GM18909 (cell line): ENCODE data around the gene TGFB1.

Experiments
- ATAC-seq: cut with Tn5 transposase; IDR thresholded peaks from one replicate; pipeline ENCODE4 v1.9.1; 2021; ENCODE audit warnings: mild to moderate bottlenecking; ENCODE audit not compliant: unreplicated experiment, poor library complexity

Gene TGFB1

DNA sequence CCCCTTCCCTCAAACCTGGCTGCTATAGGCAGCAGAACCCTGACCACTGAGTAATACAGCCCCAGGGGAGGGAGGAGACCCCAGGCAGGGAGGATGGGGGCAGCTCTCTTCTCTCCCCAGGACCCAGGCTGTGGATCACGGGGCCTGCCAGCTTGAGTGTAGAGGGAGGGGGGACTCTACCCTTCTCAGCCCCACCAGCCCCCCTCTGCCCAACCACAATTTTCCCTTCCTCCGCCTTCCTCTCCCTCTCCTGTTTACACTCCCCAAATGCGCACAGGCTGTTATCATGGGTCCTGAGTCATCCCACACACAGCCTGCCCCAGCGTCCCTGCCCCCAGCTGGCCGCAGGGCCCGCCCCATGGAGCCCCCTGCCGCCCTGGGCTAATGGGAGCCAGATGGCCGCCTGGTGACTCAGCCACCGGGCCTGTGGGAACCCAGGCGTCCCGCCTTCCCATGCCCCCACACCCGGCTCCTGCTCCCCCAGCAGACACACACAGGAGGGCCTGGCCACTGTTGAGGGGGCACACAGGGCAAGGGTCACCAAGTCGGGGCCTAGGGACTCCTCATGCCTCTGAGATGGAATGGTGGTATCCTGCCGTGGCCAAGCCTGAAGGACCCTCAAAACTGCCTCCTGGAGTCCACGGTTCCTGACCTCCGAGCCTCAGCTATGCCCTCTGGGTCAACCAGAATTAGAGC is 30.1 kb downstream of the TGFB1 start:
- no peak for ATAC-seq

DNA sequence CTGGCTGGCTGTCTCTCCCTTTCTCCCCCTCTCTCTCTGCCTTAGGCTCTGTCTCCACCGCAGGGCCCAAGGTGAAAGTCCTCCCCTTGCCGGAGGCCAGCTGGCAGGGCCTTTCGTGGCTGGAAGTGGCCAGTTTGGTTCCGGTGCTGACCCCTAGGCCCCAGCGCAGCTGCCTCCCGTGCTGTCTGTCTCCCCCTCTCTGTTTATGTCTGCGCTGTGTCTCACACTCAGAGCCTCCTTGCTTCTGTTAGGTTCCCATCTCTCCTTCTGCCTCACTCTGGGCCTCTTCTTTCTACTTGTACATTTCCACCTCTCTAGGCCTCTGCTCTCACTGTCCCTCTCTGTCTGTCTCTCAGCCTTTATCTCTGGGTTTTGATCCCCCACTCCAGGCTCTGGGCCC is 30.7 kb downstream of the TGFB1 start:
- no peak for ATAC-seq

DNA sequence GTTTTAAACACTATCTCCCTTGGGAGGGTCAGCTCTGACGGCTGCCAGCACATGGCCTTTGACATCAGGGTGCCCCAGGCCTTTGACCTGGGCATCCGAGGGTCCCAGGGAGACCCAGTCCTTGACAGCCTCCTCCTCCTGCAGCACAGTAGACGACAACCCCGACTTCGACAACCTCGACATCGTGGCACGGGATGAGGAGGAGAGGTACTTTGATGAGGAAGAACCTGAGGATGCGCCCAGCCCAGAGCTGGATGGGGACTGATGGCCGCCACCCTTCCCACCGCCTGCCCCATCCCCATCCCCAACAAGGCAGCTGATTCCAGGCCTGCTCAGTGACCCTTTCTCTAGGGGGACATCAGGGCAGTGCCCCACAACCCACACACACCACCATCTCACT is 31.3 kb downstream of the TGFB1 start:
- ATAC-seq = no peak

DNA sequence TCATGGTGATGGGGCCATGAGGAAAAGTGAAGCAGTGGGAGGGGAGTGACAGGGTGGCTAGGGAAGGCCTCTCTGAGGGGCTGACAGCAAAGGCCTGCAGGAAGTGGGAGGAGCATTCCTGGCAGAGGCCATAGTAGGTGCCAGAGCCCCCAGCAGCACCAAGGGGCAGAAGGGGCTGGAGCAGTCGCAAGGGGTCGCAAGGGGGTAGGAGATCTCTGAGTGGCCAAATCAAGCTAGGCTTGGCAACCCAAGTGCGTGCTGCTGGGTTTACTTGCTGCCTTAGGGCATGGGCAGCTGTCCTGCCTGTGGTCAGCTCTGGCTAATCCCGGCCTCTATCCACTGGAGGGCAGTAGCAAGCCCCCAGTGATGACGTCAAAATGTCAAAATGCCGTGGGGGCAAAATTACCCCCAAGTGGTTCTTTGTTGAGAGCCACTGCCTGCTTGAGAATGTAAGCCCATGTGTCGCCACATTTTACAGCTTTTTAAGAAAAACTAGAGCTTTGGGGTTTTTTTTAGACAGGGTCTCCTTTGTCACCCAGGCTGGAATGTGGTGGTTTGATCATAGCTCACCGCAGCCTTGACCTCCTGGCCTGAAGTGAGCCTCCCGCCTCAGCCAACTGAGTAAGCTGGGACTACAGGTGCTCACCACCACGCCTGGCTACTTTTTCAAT is 32.0 kb downstream of the TGFB1 start:
- ATAC-seq = no peak

DNA sequence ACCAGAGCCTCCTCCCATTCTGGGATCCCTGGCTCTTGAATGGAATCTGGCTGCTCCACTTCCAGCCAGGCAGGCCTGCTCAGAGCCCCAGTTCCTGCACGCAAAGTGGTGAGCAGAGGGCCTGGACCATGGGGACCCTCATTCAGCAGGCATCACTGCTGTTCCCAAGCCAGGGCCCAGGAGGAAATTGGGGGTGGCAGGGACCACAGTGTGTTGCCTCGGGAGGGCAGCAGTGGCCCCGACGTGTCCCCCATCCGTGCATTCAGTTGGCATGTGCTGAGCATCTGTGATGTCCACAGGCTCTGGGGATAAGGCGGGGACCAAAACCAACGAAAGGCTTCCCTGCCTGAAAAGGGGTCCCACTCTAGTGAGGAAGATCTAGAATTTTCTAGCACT is 32.5 kb downstream of the TGFB1 start:
- ATAC-seq = no peak

DNA sequence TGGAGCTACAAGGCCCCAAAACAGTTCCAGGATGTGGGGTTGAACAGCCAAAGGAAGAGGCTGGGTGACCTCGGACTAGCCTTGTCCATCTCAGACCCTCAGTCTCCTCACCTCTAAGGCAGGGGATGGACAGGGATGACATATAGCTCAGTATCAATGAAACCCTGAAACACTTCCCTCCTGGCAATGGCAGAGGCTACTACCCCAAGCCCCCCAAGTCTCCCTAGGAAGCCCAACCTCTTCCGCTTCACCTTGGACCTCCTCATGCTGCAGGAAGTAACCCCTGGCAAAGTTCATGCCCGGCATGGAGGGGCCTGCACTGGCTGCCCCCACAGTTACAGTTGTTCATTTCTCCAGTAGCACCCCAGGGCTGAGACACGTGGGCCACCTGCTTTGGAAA is 33.2 kb downstream of the TGFB1 start:
- no peak for ATAC-seq

DNA sequence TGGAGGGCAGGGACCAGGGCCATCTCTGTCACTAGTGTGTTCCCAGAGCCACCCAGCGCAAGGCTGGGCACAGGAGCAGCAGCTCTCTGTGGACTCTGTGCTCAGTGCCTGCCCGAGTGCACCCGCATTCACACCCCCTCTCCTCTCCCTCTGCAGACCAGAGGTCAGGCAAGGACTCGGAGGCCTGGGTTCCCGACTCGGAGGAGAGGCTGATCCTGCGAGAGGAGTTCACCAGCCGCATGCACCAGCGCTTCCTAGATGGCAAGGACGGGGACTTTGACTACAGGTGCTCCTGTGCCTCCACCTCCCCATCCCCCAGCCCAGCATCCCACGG is 33.6 kb downstream of the TGFB1 start:
- no peak for ATAC-seq

DNA sequence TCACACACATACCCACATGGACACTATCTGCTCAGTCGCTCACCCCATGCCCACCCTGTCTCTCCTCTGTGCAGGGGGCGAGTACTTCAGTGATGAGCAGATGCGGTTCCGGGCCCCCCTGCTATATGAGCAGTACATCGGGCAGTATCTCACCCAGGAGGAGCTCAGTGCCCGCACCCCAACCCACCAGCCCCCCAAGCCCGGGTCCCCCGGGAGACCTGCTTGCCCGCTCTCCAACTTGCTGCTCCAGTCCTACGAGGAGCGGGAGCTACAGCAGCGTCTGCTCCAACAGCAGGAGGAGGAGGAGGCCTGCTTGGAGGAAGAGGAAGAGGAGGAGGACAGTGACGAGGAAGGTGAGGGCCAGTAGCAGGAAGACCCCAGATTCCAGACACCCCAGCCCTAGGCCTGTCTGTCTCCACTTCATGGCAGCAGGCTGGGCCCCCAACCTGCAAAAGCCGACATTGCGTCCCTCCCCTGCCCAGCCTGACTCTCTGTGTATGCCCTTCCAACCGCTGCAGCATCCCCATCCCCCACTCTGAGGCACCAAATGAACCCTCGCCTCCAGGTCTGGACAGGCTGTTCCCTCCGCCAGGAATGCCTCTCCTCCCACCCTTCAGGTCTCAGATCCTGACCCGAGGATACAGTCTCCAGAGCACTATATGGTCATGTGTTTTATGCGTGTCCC is 34.1 kb downstream of the TGFB1 start:
- no peak for ATAC-seq

DNA sequence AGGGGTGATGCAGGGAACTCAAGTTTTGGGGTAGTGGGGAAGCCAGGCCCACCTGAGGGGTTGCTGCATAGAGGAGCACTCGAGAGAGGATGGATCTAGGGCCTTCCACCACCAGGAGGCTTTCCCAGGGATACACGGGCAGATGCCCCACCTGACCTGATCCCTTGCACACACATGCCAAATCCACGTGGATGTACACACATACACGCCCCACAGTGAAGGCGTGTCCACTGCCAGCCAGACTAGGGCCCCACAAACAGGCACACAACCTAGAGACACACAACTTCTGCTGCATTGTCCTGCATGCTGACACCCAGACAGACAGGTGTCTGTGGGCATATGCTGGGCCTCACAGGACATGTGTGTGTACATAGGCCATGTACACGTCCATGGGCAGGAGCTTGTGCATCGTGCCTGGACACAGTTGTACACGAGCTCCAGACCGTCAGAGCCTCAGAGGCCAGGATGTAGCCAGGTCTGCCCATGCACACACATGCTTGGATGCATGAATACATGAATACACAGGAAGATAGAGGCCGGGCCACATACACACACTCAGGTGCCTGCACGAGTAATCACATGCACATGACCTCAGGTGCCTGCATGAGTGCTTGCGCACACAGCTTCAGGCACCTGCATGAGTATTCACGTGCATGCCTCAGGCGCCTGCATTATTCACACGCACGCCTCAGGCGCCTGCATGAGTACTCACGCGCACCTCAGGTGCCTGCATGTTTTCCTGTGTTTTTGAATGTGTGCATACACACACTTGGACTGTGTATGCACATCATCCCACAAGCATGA is 34.8 kb downstream of the TGFB1 start:
- ATAC-seq = no peak

DNA sequence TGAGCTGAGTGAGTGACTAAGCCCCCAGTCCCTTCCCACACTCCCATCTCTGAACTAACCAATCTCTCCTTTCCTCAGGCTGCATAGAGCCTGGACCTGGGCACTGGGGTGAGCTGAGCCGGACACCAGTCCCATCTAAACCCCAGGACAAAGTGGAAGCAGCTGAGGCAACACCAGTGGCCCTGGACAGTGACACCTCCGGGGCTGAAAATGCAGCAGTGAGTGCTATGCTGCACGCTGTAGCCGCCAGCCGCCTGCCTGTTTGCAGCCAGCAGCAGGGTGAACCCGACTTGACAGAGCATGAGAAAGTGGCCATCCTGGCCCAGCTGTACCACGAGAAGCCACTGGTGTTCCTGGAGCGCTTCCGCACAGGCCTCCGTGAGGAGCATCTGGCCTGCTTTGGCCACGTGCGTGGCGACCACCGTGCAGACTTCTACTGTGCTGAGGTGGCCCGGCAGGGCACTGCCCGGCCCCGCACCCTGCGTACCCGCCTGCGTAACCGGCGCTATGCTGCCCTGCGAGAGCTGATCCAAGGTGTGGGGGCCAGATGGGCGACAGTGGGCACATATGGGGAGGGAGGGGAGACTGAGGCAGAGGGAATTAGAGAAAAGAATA is 37.3 kb downstream of the TGFB1 start:
- no peak for ATAC-seq

DNA sequence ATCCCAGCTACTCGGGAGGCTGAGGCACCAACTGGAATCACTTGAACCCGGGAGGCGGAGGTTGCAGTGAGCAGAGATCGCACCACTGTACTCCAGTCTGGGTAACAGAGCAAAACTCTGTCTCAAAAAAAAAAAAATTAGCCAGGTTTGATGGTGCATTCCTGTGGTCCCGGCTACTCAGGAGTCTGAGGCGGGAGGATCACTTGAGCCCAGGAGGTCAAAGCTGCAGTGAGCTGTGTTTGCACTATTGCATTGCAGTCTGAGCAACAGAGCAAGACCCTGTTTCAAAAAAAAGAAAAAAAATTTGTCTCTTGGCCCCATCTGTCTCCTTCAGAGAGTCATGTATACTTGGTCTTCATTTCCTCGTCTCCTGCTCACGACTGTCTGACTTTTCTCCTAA is 42.1 kb downstream of the TGFB1 start:
- ATAC-seq = no peak

DNA sequence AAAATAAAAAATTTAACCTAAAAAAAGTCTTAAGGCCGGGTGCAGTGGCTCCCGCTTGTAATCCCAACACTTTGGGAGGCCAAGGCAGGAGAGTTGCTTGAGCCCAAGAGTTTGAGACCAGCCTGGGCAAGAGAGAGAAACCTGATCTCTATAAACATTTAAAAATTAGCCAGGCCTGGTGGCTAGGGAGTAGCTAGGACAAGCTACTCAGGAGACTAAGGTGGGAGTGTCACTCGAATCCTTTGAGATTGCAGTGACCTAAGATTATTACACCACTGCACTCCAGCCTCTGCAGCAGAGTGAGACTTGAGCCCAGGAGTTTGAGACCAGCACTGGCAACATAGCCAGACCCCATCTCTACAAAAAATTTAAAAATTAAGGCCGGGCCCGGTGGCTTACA is 42.6 kb downstream of the TGFB1 start:
- ATAC-seq = no peak

DNA sequence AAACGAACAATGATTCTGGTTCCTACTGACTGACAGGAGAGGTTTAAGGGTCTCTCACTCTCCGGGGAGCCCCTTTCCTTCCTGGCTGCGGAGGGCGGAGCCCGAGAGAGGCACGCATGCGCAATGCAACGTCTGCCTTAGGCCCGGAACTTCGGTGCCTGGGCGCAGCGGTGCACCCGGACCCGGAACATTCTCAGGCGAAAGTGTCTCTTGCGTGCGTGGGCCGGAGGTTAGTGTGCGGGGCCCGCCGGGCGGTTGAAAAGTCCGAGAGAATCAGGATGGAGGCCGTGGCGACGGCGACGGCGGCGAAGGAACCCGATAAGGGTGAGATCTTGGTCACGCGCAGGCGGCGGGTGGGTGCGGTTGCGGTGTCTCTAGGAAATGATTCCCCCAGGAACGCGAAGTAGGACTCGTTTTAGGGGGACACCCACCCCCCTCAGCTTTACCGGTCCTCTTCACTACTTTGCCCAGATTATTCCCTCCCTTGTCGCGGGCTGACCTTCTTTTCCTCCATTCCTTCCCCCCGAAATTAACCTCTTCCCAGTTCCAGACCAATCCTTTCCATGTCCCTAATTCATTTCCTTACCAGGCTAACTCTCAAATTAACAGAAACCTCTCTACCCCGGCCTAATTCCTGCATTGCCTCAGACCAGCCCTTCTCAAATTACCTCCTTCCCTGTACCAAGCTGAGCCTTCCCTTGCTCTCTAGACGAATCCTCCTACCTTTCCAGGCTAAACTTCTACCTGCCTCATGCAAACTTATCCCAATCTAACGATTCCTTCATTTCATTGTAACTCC is 43.5 kb downstream of the TGFB1 start, which contains the start of gene CCDC97:
CCDC97 (plus strand) TSS at position 140 of the 799 bp plus-strand sequence; CDS start at position 279, 139 bp downstream.
- ATAC-seq = peak; percentile 67

DNA sequence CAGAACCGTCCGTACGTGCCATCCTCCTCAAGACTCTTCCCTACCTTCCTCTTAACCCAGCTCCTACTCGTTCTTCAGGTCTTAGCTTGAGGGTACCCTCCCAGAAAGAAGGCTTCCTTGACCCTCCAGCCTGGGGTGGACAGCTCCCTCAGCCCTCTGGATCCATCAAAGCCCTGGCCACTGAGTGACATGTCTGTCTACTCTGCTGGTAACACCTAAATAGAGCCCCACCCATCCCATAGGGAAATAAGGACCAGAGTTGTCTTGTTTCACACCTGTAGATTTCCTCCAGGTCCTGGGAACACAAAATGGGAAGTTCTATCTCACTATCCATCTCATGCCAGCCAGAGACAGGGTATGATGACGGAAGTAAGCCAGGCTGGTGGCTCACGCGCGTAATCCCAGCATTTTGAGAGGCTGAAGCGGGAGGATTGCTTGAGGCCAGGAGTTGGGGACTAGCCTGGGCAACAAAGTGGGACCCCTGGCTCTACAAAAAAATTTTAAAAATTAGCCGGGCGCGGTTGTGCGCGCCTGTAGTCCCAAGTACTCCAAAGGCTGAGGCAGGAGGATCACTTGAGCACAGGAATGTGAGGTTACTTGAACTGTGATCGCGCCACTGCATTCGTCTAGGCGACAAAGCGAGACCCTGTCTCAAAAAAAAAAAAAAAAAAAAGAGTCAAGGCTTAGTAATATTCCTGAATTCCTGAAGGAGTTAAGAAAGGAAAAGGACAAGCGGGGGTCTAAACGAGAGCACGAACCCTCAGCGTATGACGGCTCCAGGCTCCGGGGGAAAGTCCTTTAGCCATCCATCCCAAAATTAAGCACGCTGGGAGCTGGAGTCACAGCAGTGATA is 44.3 kb downstream of the TGFB1 start:
- no peak for ATAC-seq

DNA sequence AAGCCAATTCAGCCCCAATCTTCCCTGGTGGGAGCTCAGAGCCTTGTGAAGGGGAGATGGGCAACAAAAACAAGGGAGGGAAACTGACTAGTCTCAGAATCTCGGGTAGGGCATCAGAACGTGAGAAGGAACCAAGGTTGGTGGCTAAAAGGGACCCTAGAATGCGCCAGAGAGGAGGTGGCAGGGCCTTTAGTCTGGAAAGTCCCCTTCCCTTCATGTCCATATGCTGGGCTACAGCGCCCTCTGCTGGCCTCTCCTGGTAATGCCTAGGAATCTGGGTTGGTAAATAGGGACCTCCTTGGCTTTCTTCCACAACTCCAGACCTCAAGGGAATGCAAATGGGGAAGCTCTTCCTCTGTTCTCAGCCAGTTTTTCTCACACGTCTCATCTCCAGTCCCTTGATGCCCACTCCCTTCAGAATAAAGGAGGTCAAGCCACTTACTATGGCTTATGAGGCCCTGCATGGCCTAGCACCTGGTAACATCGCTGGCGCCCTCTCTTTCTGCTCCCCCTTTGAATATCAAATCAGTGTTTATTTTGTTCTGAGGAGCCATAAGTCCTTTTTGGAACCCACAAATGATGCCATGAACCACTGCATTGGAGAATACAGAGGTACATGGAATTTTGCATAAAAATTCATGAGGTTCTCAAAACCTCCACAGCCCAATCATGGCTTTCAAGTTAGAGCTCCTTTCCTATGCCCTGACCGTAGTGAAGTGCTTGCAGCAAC is 45.1 kb downstream of the TGFB1 start:
- peak; percentile 55 for ATAC-seq

DNA sequence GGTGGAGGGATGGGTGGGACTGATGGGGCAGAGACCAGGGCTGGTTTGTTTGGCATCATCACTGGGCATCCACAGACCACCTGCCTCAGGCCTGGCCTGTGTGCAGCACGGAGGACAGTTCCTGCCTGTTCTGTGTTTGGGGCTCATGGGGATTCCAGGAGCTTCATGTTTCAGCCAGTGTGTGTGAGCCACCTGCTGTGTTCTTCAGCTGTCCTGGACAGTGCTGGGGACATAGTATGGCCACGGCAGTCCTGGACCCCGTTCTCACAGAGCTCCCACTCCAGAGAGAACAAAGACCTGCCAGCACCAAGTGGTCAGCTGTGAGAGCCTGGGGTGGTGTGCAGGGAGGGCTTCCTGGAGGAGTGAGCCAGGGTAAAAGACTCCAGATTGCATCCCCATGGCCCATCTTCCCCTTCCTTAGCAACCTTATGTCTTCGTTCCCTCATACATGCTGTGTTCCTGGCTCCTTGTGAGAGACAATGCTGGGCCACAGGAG is 45.7 kb downstream of the TGFB1 start:
- ATAC-seq = no peak

DNA sequence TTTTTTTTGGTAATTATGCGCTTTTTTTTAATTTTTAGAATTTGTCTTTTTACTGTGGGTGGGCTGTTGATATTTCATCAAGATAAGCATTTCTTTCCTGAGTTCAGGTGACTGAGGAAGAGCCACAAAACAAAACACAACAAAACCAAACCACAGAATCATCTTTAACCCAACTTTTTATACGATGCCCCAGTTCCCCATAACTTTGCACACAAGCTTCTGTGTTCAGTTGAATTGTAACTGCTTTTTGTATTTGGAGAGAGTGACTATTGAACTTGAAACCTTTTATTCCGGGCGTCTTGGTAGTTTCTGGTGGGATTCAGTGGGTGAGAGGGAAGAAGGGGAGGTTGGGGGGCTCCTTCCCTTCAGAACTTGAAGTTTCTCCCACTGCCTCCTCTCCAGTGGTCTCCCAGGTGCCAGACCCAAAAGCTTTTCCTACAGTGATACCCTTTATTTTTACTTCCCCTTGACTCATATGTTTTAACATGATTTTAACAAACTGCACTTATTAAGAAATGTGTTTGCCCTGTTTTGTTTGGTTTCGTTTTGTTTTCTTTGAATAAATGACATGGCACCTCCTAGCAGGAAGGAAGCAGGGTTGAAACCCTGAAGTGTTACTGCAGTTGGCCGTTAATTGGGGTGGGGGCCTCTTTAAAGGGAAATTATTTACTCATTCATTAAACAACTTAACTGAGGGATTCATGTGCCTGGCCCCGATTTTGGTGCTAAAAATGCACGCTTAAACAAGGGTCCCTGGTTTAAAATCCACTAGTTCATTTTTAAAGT is 46.4 kb downstream of the TGFB1 start:
- no peak for ATAC-seq
